HepG2 (cell line): ENCODE measurements around the gene CSNK1D. TPM values are rescaled to one million over a fixed set of nuclear protein-coding genes. Genes with fewer than 3 reads are reported as not detected.

Experiments
- ARID4A ChIP-seq: sonication (generic); formaldehyde crosslinking; IDR thresholded peaks from 2 replicates; pipeline ENCODE4 v1.5.0; 2020; ENCODE audit warnings: mild to moderate bottlenecking, missing genetic modification reagents, borderline replicate concordance
- CCDC6 ChIP-seq: sonication (generic); formaldehyde crosslinking; IDR thresholded peaks from 2 replicates; pipeline ENCODE4 v1.8.1; 2022; ENCODE audit warnings: mild to moderate bottlenecking, missing genetic modification reagents, moderate library complexity
- FOXO1 ChIP-seq: sonication (generic); formaldehyde crosslinking; IDR thresholded peaks from 2 replicates; pipeline ENCODE4 v1.4.0; 2020; ENCODE audit warnings: missing genetic modification reagents
- JUN ChIP-seq: sonication (generic); formaldehyde crosslinking; IDR thresholded peaks from 2 replicates; pipeline ENCODE4 v1.4.0; 2020; ENCODE audit warnings: mild to moderate bottlenecking, missing genetic modification reagents
- MZF1 ChIP-seq: sonication (generic); formaldehyde crosslinking; IDR thresholded peaks from 2 replicates; pipeline ENCODE4 v1.8.1; 2023; ENCODE audit warnings: mild to moderate bottlenecking, missing genetic modification reagents, borderline replicate concordance
- PAWR ChIP-seq: sonication (generic); formaldehyde crosslinking; IDR thresholded peaks from 2 replicates; pipeline ENCODE4 v1.4.0; 2020; ENCODE audit warnings: missing genetic modification reagents, mild to moderate bottlenecking, borderline replicate concordance
- U2AF1 ChIP-seq: fragments of 200-400 bp; formaldehyde crosslinking; optimal IDR thresholded peaks from 2 replicates; pipeline ENCODE3; 2017; ENCODE audit warnings: mild to moderate bottlenecking, low read depth, low read length
- ZBTB4 ChIP-seq: sonication (generic); formaldehyde crosslinking; IDR thresholded peaks from 2 replicates; pipeline ENCODE4 v1.4.0; 2020; ENCODE audit warnings: missing genetic modification reagents, mild to moderate bottlenecking, borderline replicate concordance
- ZNF318 ChIP-seq: sonication (generic); formaldehyde crosslinking; IDR thresholded peaks from 2 replicates; pipeline ENCODE4 v1.4.0; 2020; ENCODE audit warnings: mild to moderate bottlenecking, missing genetic modification reagents
- ZNF326 ChIP-seq: sonication (generic); formaldehyde crosslinking; IDR thresholded peaks from 2 replicates; pipeline ENCODE4 v1.4.0; 2020; ENCODE audit warnings: missing genetic modification reagents, borderline replicate concordance
- polyA plus RNA-seq, 8 experiments: library from polyadenylated mRNA; depleted of rRNA in 3 of 8; stranded (reverse) in 7 of 8; unstranded in 1 of 8; fragments of >200 nt; fragmentation: Illumina TruSeq in 4 of 8; extraction: Trizol in 4 of 8; gene quantifications; 2 replicates each; pipeline versions ENCODE4 v1.2.1 to v1.2.3, GENCODE V29; 2011 to 2016; ENCODE audit warnings: low read depth in 4 of 8, missing spikeins in 1 of 8, mixed read lengths in 1 of 8; ENCODE audit not compliant: insufficient read depth in 1 of 8
- total RNA-seq, 5 experiments: library from RNA; depleted of rRNA; stranded (reverse); fragments of >200 nt; fragmentation: Illumina TruSeq; extraction: Trizol; gene quantifications; 2 replicates each; pipeline ENCODE4 v1.2.3, GENCODE V29; 2016; ENCODE audit warnings: low read depth in 1 of 5

Gene CSNK1D
- total and polyA plus RNA-seq, 2 of the 13 experiments (the other 11 are each of a cell fraction or from before 2014, with no cell fraction given), result 31.5 to 128 TPM

GRCh38 chr17:82228278-82228841 lies 45.1 kb downstream of the CSNK1D start (continued):
- no peak for TF ChIP-seq ZNF318 (CRISPR knock-in tag)
- no peak for TF ChIP-seq JUN
- no peak for TF ChIP-seq PAWR (CRISPR knock-in tag)
- no peak; the same call in 1 of the 2 replicates for TF ChIP-seq ZNF326 (CRISPR knock-in tag)
- TF ChIP-seq CCDC6, result no peak
- no peak; the same call in none of the 2 replicates for TF ChIP-seq FOXO1 (CRISPR knock-in tag)
- TF ChIP-seq MZF1 (CRISPR knock-in tag), result no peak
- no peak for TF ChIP-seq U2AF1
- TF ChIP-seq ARID4A (CRISPR knock-in tag), result no peak; the same call in 1 of the 2 replicates
- TF ChIP-seq ZBTB4, result no peak
